22Rv1 (cell line): Measurements from ENCODE around the gene RUNX3.

ENCODE experiments used
- H3K27ac ChIP-seq: fragments of 450-650 bp; 2 replicates; pipeline ENCODE4 v1.5.1; 2017
- ZFX ChIP-seq: fragments of 450-650 bp; IDR thresholded peaks from 2 replicates; pipeline ENCODE4 v1.6.1; 2017; ENCODE audit warnings: antibody characterized with exemption, borderline replicate concordance
- TF ChIP-seq, protein P1 (sequence below): fragments of 450-650 bp; IDR thresholded peaks from 2 replicates; pipeline ENCODE4 v1.5.1; 2017; ENCODE audit warnings: mild to moderate bottlenecking

RUNX3 gene

DNA sequence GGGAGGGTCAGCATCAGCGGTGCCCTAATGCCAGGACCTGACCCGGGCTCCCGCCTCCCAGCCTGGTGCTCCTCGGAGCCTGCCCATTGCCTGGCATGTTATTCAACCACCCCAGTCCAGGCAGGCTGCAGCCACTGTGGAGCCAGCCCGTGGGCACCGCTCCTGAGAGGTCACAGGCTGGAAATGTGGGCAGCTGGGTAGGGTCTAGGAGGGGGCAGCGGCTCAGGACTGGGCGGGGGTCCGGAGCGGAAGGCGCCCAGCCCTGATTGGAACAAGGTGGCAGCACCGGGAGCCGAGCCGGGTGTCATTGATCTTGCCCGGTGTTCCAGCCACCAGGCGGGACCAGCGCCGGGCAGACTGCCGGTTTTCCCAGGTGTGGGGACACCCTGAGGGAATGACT is 12.7 kb upstream of the RUNX3 start:
- TF ChIP-seq, protein P1, sequence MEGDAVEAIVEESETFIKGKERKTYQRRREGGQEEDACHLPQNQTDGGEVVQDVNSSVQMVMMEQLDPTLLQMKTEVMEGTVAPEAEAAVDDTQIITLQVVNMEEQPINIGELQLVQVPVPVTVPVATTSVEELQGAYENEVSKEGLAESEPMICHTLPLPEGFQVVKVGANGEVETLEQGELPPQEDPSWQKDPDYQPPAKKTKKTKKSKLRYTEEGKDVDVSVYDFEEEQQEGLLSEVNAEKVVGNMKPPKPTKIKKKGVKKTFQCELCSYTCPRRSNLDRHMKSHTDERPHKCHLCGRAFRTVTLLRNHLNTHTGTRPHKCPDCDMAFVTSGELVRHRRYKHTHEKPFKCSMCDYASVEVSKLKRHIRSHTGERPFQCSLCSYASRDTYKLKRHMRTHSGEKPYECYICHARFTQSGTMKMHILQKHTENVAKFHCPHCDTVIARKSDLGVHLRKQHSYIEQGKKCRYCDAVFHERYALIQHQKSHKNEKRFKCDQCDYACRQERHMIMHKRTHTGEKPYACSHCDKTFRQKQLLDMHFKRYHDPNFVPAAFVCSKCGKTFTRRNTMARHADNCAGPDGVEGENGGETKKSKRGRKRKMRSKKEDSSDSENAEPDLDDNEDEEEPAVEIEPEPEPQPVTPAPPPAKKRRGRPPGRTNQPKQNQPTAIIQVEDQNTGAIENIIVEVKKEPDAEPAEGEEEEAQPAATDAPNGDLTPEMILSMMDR, result no peak
- TF ChIP-seq ZFX, result no peak
- H3K27ac ChIP-seq, result no peak overlapping the region

DNA sequence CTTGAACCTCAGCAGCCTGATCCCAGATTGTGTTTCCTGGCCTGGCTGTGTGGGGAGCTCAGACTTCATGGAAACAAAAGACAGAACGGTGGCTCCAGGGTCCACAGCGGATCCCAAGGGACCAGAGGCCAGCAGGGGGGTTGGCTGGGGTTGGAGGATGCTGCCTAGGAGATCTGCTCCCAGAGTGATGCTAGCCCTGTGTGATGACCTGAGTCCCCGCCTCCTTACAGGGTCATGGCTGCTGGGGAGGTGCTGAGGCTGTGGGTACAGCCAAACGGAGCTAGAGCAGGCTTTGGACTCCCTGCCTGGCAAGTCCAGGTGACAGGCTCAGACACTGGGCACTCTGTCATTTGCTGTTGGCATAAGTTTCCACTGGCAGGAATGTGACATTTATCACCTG is 11.5 kb upstream of the RUNX3 start:
- TF ChIP-seq, protein P1, result no peak
- TF ChIP-seq ZFX, result no peak
- H3K27ac ChIP-seq, result no peak overlapping the region

DNA sequence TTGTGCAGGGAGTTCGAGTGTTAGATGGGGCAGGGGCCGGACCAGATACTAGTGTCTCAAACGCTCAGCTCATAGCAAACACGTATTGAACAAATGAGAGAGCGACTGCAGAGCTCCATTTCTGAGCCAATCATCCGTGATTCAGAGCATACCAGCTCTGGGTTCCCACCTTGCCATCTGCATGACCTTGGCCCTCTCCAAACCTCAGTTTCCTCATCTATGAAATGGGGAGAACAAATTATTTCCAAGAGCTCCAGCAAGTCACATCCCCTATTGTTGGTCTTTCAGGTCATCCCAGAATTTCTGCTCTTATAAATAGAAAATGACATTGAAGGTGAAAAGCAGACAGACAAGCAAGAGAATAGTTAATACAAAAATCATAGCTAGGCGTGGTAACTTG is 10.2 kb upstream of the RUNX3 start:
- no peak for TF ChIP-seq ZFX
- TF ChIP-seq, protein P1, result no peak

DNA sequence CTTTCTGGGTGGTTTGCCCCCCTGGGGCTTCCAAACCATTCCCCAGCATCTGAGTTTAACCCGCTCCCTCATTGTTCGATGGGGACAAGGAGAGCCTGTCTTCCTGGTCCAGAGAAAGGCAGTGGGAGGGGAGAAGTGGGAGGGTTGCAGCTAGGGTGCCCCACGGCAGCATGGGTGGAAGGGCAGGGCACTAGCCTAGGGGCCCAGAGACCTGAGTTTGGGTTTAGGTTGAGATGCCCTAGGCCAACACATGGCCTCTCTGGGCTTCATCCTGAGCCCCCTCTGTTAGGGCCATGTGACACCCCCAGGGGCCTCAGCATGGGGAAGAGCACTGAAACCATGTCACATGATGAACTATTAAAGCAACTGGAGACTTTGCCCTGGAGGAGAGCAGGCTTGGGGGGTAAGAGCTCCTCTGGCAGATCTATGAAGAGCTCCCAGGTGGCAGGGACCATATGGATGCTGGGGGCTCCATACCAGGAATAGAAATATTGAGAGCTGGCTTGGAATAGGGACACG is 9.7 kb upstream of the RUNX3 start:
- no peak for TF ChIP-seq ZFX
- TF ChIP-seq, protein P1, result no peak
- no peak overlapping the region for H3K27ac ChIP-seq

More for the DNA sequence above, 10.2 kb upstream of the RUNX3 start:
- H3K27ac ChIP-seq, result no peak overlapping the region

DNA sequence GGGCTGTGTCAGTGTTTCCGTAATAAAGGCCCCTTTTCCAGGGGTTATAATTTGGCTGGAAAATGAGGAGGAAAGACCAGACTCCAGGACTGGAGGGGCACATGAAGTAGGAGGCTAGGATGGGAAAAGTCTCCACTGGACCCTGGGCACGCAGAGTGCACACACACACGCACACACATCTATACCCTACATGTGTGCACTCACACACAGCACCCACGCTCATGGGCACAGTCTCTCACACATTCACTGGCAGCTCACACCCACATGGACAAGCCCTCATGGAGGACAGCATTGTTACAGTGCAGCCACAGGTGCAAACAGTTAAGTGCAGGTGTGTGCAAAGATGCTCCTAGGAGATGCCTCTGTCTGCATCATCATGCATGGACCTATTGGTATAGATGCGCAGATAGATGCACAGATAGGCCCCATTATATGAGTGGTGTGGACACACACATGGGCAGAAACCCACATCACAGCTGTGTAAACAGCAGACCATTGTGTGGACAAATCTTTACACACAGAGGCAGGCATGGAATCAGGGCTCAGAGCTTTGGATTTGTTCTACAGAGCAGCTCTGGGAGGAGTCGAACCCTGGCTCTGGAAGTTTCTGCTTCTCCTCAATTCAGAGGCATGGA is 9.1 kb upstream of the RUNX3 start:
- H3K27ac ChIP-seq, result no peak overlapping the region
- TF ChIP-seq, protein P1, result no peak
- no peak for TF ChIP-seq ZFX

DNA sequence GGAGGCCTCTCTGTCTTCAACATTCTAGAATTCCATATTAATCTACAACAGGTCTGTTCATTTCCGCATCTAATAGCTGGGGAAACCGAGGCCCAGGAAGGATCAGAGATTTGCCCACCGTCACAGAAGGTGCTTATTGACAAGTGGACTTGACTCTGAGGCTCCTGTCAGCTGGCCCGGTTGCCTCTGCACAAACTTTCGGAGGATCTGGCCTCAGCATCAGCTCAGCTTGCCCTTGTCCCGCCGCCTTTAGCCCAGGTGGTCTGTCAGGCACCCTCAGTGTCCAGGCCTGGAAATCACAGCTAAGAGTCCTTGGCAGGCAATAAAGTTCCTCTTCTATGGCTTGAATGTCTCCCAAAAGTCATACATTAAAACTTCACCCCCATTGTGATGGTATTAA is 8.2 kb upstream of the RUNX3 start:
- no peak overlapping the region for H3K27ac ChIP-seq
- TF ChIP-seq, protein P1, result no peak
- TF ChIP-seq ZFX, result no peak

DNA sequence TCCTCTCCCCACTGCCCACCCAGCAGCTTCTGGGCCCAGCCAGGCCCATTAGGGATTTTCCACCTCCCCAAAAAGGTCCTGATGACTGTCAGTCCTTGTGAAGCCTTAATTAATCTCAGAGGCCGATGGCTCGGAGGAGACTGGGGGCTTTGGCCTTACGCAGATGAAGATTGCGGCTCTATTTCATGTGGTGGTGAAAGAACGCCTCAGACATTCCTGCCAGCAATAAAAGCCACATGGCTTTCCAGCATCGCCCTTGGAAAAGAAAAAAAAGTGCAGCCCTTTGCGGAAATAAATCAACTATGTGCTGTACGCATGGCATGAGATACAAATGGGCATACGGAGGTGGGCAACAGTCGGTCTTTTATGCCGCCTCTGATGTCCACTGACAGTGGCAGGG is 6.6 kb upstream of the RUNX3 start:
- no peak for TF ChIP-seq ZFX
- TF ChIP-seq, protein P1, result no peak
- no peak overlapping the region for H3K27ac ChIP-seq
